ENCODE data around the gene FAM78A. TPM values are rescaled to one million over a fixed set of nuclear protein-coding genes. Genes with fewer than 3 reads are reported as not detected.

The FAM78A gene
- total RNA-seq, 6 donors from 2014 or later, result 4.5 to 19.1 (median 9.3) TPM

DNA sequence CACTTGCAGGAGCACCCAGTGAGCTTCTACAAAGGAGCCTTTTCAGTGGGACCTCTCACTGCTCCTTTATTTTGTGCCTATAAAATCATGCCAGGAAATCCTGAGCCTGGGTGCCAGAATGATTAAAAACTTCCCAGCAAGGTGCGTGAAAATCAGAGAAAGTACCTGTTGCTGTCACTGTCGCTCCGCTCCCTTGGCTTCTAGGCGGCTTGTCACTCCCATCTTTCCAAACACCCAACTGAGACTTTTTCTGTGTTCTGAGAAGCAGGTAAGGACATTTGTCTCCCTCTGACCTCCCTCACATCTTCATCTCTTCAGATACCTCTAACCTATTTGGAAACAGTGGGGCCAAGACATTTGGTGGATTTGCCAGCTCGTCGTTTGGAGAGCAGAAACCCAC, 53.9 kb downstream of the FAM78A start:
- WGBS, 2 donors, result 96 to 98% methylated on average over 6 of the region's 6 CpGs
- TF ChIP-seq EP300 (IDR thresholded peaks at IDR 0.05), result no peak
- TF ChIP-seq, protein P1, sequence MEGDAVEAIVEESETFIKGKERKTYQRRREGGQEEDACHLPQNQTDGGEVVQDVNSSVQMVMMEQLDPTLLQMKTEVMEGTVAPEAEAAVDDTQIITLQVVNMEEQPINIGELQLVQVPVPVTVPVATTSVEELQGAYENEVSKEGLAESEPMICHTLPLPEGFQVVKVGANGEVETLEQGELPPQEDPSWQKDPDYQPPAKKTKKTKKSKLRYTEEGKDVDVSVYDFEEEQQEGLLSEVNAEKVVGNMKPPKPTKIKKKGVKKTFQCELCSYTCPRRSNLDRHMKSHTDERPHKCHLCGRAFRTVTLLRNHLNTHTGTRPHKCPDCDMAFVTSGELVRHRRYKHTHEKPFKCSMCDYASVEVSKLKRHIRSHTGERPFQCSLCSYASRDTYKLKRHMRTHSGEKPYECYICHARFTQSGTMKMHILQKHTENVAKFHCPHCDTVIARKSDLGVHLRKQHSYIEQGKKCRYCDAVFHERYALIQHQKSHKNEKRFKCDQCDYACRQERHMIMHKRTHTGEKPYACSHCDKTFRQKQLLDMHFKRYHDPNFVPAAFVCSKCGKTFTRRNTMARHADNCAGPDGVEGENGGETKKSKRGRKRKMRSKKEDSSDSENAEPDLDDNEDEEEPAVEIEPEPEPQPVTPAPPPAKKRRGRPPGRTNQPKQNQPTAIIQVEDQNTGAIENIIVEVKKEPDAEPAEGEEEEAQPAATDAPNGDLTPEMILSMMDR (IDR thresholded peaks at IDR 0.05), result no peak
- no peak for TF ChIP-seq POLR2AphosphoS5 (IDR thresholded peaks at IDR 0.05)
- TF ChIP-seq POLR2A (IDR thresholded peaks at IDR 0.05), result no peak

DNA sequence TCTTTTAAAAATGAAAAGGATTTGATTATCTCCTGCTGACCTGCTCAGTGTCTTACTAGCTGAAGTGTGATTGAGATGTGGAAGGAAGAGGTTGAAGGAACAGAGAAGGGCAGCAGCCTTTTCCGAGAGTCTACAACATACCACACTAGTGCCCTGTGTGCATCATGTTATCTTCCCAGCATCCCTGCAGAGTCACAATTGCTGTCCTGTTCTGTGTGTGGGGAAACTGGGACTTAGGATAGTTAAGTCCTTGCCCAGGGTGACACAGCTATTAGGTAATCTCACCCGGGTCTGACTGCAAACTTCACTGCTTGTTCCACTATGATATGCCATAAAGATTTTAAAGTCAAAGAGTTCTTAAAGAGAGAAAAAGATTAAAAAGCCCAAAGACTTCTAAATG, 55.8 kb downstream of the FAM78A start:
- DNase-seq (no peak), ATAC-seq (ENCODE audit: low FRiP score in 2 of 2) (no peak)
- Histone ChIP-seq H3K9me3 (no peaks in the 10 kb centered on the region), H3K4me1 (no peaks in the 10 kb centered on the region), H3K27ac (no peak overlapping the region), H3K4me3 (no peak overlapping the region), H3K36me3 (peaks cover 0 to 36% (median 6%) of the 10 kb centered on the region in 4 donors), H3K27me3 (no peaks in the 10 kb centered on the region)
- TF ChIP-seq POLR2A (IDR thresholded peaks at IDR 0.05) (no peak), EP300 (IDR thresholded peaks at IDR 0.05) (no peak), POLR2AphosphoS5 (IDR thresholded peaks at IDR 0.05) (no peak)
- TF ChIP-seq, protein P1 (IDR thresholded peaks at IDR 0.05), result no peak
- WGBS, 2 donors, result 73 to 86% methylated on average over 2 of the region's 2 CpGs

More for the DNA sequence above, 53.9 kb downstream of the FAM78A start:
- H3K36me3 ChIP-seq, result peaks cover 0 to 31% (median 2%) of the 10 kb centered on the region in 4 donors
- H3K27me3 ChIP-seq, result no peaks in the 10 kb centered on the region
- H3K9me3 ChIP-seq, result no peaks in the 10 kb centered on the region
- ATAC-seq (ENCODE audit: low FRiP score in 2 of 2) (no peak), DNase-seq (no peak)
- no peak overlapping the region for H3K4me3 ChIP-seq
- no peak overlapping the region for H3K27ac ChIP-seq
- peaks cover 0 to 9% (median 7%) of the 10 kb centered on the region in 4 donors for H3K4me1 ChIP-seq

DNA sequence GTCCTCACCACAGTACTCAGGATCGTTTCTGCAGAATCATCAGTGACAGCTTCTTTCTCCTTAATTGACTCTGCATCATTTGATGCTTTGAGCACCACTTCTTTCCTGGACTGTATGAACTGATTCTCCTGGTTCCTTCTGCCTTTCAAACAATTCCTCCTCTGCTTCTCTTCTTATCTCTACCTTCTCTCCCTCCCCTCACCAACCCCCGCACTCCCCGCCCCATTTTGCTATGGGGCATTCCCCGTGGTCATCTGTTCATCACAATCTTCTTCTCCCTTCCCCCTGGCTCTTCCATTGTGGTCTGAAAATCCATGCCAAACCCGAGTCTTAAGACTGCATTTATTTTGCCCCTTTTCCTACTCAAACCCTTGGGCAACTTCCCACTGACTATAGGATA, 57.9 kb downstream of the FAM78A start:
- no peak overlapping the region for H3K4me3 ChIP-seq
- TF ChIP-seq POLR2AphosphoS5 (IDR thresholded peaks at IDR 0.05) (no peak), EP300 (IDR thresholded peaks at IDR 0.05) (no peak), POLR2A (IDR thresholded peaks at IDR 0.05) (no peak)
- TF ChIP-seq, protein P1 (IDR thresholded peaks at IDR 0.05), result no peak
- no peaks in the 10 kb centered on the region for H3K4me1 ChIP-seq
- H3K36me3 ChIP-seq, result peaks cover 0 to 41% (median 7%) of the 10 kb centered on the region in 4 donors
- no peaks in the 10 kb centered on the region for H3K9me3 ChIP-seq
- DNase-seq, result no peak
- no peaks in the 10 kb centered on the region for H3K27me3 ChIP-seq
- H3K27ac ChIP-seq, result no peak overlapping the region
- WGBS, 2 donors, result 73 to 82% methylated on average over 5 of the region's 5 CpGs
- ATAC-seq (ENCODE audit: low FRiP score in 2 of 2), result no peak

DNA sequence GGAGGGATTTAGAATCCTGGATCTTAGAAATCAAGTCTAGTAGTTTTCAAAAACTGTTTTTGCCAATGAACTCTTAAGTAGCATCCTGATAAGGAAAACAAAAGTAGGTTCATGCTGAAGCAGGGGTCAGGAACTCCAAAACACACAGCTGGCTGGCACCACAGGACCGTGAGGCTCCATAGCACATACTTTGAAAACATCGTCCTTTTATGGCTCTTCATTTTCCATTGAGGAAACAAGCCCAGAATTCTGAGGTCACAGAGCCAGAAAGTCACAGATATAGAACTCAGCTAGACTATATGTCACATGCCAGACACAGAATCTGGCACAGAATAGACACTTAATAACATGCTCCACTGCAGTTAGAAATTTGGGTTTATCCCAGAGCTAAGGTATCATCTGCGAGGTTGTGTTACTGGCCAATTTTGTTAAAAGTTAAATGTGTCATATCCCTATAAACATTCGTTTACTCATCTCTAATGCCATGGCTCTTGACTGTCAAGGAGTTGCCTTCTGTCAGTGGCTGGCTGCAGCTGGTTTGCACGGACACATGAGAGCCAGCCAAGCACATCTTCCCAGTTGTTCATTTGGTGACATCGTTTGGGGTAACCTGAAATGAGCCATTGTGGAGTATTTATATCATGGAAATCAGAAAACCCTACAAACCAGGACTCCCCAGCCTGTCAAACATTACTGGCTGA, 58.8 kb downstream of the FAM78A start:
- no peak for TF ChIP-seq POLR2AphosphoS5 (IDR thresholded peaks at IDR 0.05)
- TF ChIP-seq, protein P1 (IDR thresholded peaks at IDR 0.05), result no peak
- no peak for TF ChIP-seq POLR2A (IDR thresholded peaks at IDR 0.05)
- TF ChIP-seq EP300 (IDR thresholded peaks at IDR 0.05), result no peak

DNA sequence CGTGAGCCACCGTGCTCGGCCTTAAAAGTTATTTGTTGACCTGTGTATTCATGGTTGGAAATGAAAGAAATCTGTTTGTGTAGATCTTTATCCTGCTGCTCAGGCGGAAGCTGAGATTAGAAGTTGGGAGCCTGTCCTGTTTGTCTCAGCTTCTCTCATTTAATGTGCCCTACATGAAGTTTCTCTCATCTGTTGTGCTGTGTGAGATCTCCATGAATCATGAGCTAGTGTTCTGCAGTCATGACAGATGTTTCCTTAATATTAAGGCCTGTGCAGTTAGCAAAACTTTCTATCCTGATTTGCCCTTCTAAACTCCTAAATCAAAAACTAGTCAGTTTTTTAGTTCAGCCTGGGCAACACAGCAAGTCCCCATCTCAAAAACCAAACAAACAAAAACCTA, 59.5 kb downstream of the FAM78A start:
- Histone ChIP-seq H3K4me1 (no peaks in the 10 kb centered on the region), H3K27me3 (no peaks in the 10 kb centered on the region), H3K36me3 (peaks cover 0 to 33% (median 9%) of the 10 kb centered on the region in 4 donors), H3K4me3 (no peak overlapping the region), H3K27ac (no peak overlapping the region), H3K9me3 (peaks cover 0 to 6% (median 0%) of the 10 kb centered on the region in 4 donors)
- no peak for DNase-seq
- no peak for ATAC-seq (ENCODE audit: low FRiP score in 2 of 2)
- TF ChIP-seq, protein P1 (IDR thresholded peaks at IDR 0.05), result no peak
- no peak for TF ChIP-seq POLR2AphosphoS5 (IDR thresholded peaks at IDR 0.05)
- TF ChIP-seq EP300 (IDR thresholded peaks at IDR 0.05), result no peak
- TF ChIP-seq POLR2A (IDR thresholded peaks at IDR 0.05), result no peak
- WGBS, 2 donors, result 71 to 80% methylated on average over 4 of the region's 4 CpGs

More for the DNA sequence above, 58.8 kb downstream of the FAM78A start:
- WGBS, 2 donors, result 72 to 78% methylated on average over 6 of the region's 6 CpGs
- Histone ChIP-seq H3K36me3 (peaks cover 0 to 33% (median 7%) of the 10 kb centered on the region in 4 donors), H3K4me3 (no peak overlapping the region), H3K4me1 (no peaks in the 10 kb centered on the region), H3K27me3 (no peaks in the 10 kb centered on the region), H3K27ac (no peak overlapping the region), H3K9me3 (no peaks in the 10 kb centered on the region)
- DNase-seq (no peak), ATAC-seq (ENCODE audit: low FRiP score in 2 of 2) (no peak)
